SK-N-SH (cell line): ENCODE results near the gene DLG2.

ENCODE experiments used
- CTCF ChIP-seq: fragments of 200-600 bp; sonication (generic); IDR thresholded peaks from 2 replicates; pipeline ENCODE4 v1.6.1; 2017; ENCODE audit warnings: antibody characterized with exemption, mild to moderate bottlenecking, moderate library complexity
- EP300 ChIP-seq, 2 experiments: IDR thresholded peaks; 2 replicates each; pipeline versions ENCODE4 v1.4.0 to v1.6.1; 2012; ENCODE audit warnings: borderline replicate concordance in 1 of 2, low read depth in 1 of 2, low read length in 1 of 2
- EZH2phosphoT487 ChIP-seq: fragments of 200-600 bp; sonication (generic); IDR thresholded peaks from 2 replicates; pipeline ENCODE4 v1.6.1; 2017; ENCODE audit warnings: low read depth, mixed run types, mild to moderate bottlenecking, antibody characterized with exemption, moderate library complexity, borderline replicate concordance
- FOXM1 ChIP-seq: IDR thresholded peaks from 2 replicates; pipeline ENCODE4 v1.4.0; 2012; ENCODE audit warnings: low read depth, mild to moderate bottlenecking
- GATA2 ChIP-seq: sonication (generic); formaldehyde crosslinking; IDR thresholded peaks from 2 replicates; pipeline ENCODE4 v1.5.0; 2020; ENCODE audit warnings: mild to moderate bottlenecking, missing genetic modification reagents
- MXI1 ChIP-seq: IDR thresholded peaks from 2 replicates; pipeline ENCODE4 v1.6.1; 2012; ENCODE audit warnings: mild to moderate bottlenecking, low read depth, low read length, improper control_type of control experiment
- POLR2AphosphoS5 ChIP-seq: IDR thresholded peaks from 2 replicates; pipeline ENCODE4 v1.6.1; 2012; ENCODE audit warnings: low read depth, low read length
- RAD21 ChIP-seq: IDR thresholded peaks from 2 replicates; pipeline ENCODE4 v1.6.1; 2012; ENCODE audit warnings: mild to moderate bottlenecking, low read length
- RXRA ChIP-seq: IDR thresholded peaks from 2 replicates; pipeline ENCODE4 v1.4.0; 2012; ENCODE audit warnings: low read depth, mild to moderate bottlenecking, borderline replicate concordance
- TAF1 ChIP-seq: IDR thresholded peaks from 2 replicates; pipeline ENCODE4 v1.6.1; 2012; ENCODE audit warnings: low read depth, mild to moderate bottlenecking, low read length, moderate library complexity, borderline replicate concordance
- TF ChIP-seq, protein P1 (sequence below): IDR thresholded peaks from 2 replicates; pipeline ENCODE4 v1.4.0; 2012; ENCODE audit warnings: low read depth, borderline replicate concordance

- TF ChIP-seq EZH2phosphoT487 (no peak), CTCF (no peak), EP300 (IDR thresholded peaks at IDR 0.05; ENCODE audit: borderline replicate concordance in 1 of 2, low read depth in 1 of 2, low read length in 1 of 2) (no peak), POLR2AphosphoS5 (no peak), GATA2 (CRISPR knock-in tag) (no peak), FOXM1 (no peak), RXRA (no peak), MXI1 (no peak), RAD21 (no peak), TAF1 (no peak)
- TF ChIP-seq, protein P1, sequence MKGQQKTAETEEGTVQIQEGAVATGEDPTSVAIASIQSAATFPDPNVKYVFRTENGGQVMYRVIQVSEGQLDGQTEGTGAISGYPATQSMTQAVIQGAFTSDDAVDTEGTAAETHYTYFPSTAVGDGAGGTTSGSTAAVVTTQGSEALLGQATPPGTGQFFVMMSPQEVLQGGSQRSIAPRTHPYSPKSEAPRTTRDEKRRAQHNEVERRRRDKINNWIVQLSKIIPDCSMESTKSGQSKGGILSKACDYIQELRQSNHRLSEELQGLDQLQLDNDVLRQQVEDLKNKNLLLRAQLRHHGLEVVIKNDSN: no peak
These were observed 1967.7 kb downstream of the DLG2 start for GRCh38 chr11:83659466-83659865.
